GM19395 (cell line): ENCODE data around the gene CCP110.

Experiments
- ATAC-seq: cut with Tn5 transposase; IDR thresholded peaks from one replicate; pipeline ENCODE4 v1.9.1; 2021; ENCODE audit warnings: mild to moderate bottlenecking, moderate library complexity; ENCODE audit not compliant: unreplicated experiment

Gene CCP110

GRCh38 chr16:19523559-19524355 is at the start of gene CCP110:
CCP110 (plus strand) TSS chr16:19523942; CDS start chr16:19527882, 3,940 bp downstream.
- peak; percentile 76 for ATAC-seq

DNA sequence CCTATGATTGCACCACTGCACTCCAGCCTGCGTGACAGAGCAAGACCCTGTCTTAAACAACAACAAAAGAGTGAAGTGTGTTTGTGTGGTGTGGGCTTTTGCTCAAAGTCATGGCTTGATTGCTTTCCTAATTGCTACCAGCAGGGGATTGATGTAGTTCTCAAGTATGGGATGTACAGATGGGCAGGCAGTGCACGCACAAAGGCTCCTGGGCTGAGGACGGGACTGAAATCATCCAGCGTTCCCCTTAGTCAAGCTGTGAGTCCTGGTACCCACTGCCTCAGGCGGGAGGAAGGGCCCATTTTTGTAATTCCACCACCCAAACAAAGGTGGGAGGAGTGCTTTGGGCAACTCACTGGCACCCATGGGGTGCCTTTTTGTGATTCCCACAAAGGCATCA is 49.1 kb upstream of the CCP110 start:
- ATAC-seq = no peak

- no peak for ATAC-seq
These were observed 45.2 kb upstream of the CCP110 start for GRCh38 chr16:19478505-19478904.

DNA sequence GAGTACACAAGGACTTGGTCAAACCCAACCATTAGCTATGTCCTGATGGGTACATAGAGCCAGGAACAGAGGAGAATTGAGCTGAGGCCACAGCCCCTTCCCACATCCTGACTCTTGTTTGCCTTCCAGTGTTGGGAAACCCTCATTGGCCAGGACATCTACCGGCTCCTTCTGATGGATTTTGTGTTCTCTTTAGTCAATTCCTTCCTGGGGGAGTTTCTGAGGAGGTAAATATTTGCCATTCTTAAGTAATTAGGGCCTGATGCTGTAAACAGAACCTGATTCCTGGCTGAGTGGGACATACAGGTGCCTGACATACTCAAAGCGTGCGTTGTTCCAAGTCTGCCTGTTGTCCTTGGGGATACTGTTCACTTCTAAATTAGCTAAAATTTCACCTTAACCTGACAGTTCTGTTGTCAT is 44.4 kb upstream of the CCP110 start:
- no peak for ATAC-seq

- ATAC-seq = no peak
These were observed 42.4 kb upstream of the CCP110 start for GRCh38 chr16:19481296-19481695.

GRCh38 chr16:19481769-19482168 is 42.0 kb upstream of the CCP110 start:
- no peak for ATAC-seq

DNA sequence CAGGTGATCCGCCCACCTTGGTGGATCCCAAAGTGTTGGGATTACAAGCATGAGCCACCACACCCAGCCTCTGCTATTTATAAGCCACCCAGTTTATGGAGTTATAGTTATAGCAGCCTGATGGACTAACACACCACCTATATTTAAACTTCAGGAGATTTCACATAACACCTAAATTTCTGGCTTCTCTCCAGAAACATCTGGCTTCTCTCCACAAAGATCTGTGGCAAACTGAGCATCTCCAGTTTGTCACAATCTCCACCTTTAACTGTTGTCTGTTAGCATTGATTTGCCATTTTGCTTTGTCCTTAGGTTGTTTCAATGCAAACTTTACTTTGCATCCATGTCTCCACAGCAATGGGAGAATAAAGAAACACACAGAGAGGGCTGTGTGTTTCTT is 41.5 kb upstream of the CCP110 start:
- ATAC-seq = no peak

DNA sequence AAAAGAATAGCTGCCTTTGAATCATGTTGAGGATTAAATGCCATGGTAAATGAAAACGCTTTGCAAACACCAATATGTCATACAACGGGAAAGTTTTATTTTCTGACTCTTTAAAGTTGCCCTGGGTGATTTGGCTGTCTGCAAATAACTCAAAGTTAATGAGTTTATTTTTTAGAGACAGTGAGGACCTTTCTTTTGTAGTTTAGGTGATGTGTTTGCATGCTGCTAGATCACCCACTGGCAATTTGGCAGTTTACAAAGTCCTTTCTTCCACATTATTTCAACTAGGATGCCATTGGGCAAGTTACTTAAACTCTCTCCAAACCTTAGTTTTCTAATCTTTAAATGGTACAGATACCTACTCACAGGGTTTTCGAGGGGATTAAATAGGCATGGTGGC is 39.6 kb upstream of the CCP110 start:
- ATAC-seq = no peak

GRCh38 chr16:19485611-19486010 is 38.1 kb upstream of the CCP110 start:
- ATAC-seq = no peak

- no peak for ATAC-seq
These were observed 37.7 kb upstream of the CCP110 start for GRCh38 chr16:19486051-19486450.

GRCh38 chr16:19486750-19487325 is 36.9 kb upstream of the CCP110 start:
- ATAC-seq = no peak

GRCh38 chr16:19488213-19488640 is 35.5 kb upstream of the CCP110 start:
- no peak for ATAC-seq

DNA sequence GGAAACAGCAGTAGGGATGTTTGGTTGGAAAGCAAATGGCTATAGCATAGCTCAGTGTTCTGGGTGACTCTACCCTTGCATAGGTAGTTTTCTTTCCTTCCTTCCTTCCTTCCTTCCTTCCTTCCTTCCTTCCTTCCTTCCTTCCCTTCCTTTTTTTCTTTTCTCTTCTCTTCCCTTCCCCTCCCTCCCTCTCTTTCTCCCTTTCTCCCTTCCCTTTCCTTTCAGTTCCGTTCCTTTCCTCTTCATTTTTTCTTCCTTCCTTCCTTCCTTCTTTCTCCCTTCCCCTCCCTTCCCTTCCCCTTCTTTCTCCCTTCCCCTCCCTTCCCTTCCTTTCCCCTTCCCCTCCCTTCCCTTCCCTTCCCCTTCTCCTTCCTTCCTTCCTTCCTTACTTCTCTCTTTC is 33.1 kb upstream of the CCP110 start:
- no peak for ATAC-seq

DNA sequence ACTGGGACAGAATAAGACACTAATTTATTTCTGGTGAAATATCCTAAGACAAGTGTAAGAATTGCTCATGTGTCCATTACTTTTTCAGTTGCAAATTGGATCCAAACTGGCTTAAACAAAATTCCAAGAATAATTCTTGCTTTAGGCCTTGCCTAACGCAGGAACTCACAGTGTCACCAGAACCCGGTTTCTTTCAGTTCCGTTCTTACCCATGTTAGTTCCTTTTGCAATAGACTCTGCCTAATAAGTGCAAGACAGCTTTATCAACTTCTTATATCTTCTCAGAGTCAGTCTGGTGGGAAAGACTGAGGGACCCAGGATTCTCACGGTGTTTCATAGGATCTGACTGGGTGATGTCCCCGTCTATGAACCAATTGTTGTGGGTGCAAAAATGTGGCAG is 26.6 kb upstream of the CCP110 start:
- no peak for ATAC-seq

GRCh38 chr16:19499006-19499405 is 24.7 kb upstream of the CCP110 start:
- no peak for ATAC-seq

DNA sequence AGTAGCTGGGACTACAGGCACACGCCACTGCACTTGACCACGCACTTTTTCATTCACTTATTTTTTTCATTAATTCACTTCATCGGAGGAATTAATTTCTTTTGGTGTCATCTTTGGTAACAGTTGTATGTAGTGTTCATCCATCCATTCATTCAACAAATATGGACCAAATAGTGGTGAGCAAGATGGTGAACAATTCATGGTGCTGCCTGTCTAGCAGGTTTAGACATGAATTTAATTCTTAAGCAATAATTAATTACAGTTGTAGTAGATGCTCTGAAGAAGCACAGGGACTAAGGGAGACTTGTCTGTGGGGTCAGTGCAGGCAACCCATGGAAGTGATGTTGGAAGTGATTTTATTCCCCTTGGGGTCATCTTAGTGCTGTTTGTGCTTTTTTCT is 24.3 kb upstream of the CCP110 start:
- no peak for ATAC-seq

DNA sequence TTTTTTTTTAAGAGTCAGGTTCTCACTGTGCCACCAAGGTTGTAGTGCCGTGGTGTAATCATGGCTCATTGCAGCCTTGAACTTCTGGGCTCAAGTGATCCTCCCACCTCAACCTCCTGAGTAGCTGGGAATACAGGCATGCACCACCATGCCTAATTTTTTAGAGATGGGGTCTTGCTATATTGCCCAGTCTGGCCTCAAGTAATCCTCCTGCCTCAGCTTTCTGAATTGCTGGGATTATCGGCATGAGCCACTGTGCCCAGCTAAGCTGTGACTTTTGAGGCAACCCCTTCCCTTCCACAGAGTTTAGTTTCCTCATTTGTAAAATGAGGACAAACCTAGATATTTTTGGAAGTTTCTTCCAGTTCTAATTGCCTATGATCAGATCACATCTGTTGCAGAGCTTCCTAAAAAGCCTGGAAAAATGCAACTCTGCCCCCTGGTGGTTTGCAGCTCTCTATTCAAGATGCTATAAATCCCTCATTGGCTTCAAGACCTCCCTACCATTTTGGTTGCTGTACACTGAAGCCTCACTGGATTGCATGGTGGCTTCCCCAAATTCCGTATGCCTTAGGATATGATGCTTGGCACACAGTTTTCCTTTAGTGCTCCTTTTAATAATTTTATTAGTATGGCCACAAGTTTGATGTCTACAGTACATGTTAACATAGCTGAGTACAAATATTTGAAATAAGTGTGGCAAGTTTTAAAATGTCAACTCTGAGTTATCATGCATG is 21.2 kb upstream of the CCP110 start:
- no peak for ATAC-seq

- ATAC-seq = no peak
These were observed 20.2 kb upstream of the CCP110 start for GRCh38 chr16:19503461-19504075.

DNA sequence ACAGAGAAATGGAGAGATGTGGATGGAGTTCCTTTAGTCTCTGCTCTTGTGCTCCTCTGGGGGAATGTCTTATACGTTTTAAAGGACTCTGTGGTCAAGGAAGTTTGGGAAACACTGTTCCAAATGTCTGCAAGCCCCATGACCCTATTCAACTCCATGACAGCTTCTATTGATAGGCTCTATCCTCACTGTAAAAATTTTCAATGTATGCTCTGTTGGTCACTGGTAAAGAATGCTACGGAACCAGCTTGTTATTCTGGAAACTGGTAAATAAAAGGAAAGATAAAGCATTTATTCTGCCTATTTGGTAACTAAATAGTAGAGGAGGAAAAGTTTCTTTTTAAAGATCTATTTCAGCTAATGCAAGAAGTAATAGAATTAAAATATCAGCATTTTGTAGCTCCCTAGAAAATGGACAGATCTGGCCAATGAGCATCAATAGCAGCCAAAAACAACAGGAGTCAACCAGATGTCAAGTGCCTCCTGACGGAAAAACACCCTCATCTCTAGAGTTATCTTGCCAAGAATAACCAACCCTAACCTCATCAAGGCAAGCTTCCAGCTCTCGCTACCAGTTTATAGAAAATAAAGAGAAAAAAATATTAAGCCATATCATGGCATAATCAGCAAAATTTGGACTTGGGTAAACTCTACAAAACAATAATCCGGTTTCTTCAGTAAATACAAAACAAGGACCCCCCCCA is 18.0 kb upstream of the CCP110 start:
- ATAC-seq = no peak

GRCh38 chr16:19506965-19507364 is 16.8 kb upstream of the CCP110 start:
- no peak for ATAC-seq

DNA sequence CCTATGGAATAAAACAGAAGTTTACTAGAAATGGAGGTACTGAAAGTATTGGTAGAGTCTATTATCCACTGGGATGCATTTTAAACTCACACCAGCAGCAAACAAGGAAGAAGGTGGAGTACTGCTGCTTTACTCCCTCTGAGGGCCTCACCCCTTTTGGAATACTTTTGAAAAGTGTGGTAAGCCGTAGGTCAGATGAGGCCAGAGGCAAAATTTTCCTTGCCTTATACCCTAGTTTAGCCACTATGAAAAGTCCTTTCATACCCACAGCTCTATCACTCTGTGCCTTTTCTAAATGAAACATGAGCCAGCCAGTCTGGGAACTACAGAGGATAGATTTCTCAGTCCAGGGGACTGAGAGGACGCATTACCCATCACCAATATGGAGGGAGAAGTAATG is 15.9 kb upstream of the CCP110 start:
- no peak for ATAC-seq
